Gastroesophageal sphincter (tissue), 4 donors: ENCODE results near the gene CCDC188. TPM values are rescaled to one million over a fixed set of nuclear protein-coding genes. Genes with fewer than 3 reads are reported as not detected.

Experiments
- ATAC-seq: fragments of 150-250 bp; one replicate; pipeline ENCODE4 v1.9.1; 2016; ENCODE audit warnings: mild to moderate bottlenecking, moderate library complexity
- H3K27ac ChIP-seq, 4 donors: fragments of 200-600 bp; sonication (generic) in 3 of 4; 1 replicate in 3 of 4; 2 replicates in 1 of 4; pipeline ENCODE4 v1.5.1; 2016 to 2019
- H3K27me3 ChIP-seq: fragments of 200-600 bp; sonication (generic); one replicate; pipeline ENCODE4 v1.5.1; 2019
- H3K36me3 ChIP-seq, 2 donors: fragments of 200-600 bp; sonication (generic); one replicate each; pipeline ENCODE4 v1.5.1; 2019; ENCODE audit warnings: control low read depth in 1 of 2
- H3K4me1 ChIP-seq, 3 donors: fragments of 200-600 bp; sonication (generic); 1 replicate in 2 of 3; 2 replicates in 1 of 3; pipeline ENCODE4 v1.5.1; 2016 to 2019; ENCODE audit warnings: control low read depth in 2 of 3
- H3K4me3 ChIP-seq, 2 donors: fragments of 200-600 bp; sonication (generic); one replicate each; pipeline ENCODE4 v1.5.1; 2019; ENCODE audit warnings: mild to moderate bottlenecking in 1 of 2, moderate library complexity in 1 of 2
- H3K9me3 ChIP-seq, 3 donors: fragments of 200-600 bp; sonication (generic); one replicate each; pipeline ENCODE4 v1.5.1; 2017 to 2019; ENCODE audit warnings: control low read depth in 2 of 3
- CTCF ChIP-seq, 4 experiments: fragments of 200-600 bp in 2 of 4; fragments of 450-650 bp in 2 of 4; sonication (generic) in 1 of 4; IDR thresholded peaks; one replicate each; pipeline ENCODE4 v1.5.1; 2017 to 2019; ENCODE audit warnings: antibody characterized with exemption in 4 of 4, mild to moderate bottlenecking in 2 of 4, moderate library complexity in 2 of 4
- EP300 ChIP-seq: sonication (generic); formaldehyde crosslinking; IDR thresholded peaks from one replicate; pipeline ENCODE4 v1.6.1; 2017; ENCODE audit warnings: antibody characterized with exemption, mild to moderate bottlenecking
- POLR2A ChIP-seq, 2 donors: fragments of 450-650 bp; IDR thresholded peaks; one replicate each; pipeline ENCODE4 v1.6.1; 2017; ENCODE audit warnings: antibody characterized with exemption in 2 of 2, mild to moderate bottlenecking in 2 of 2, moderate library complexity in 1 of 2
- POLR2AphosphoS5 ChIP-seq: sonication (generic); formaldehyde crosslinking; IDR thresholded peaks from one replicate; pipeline ENCODE4 v1.6.1; 2017; ENCODE audit warnings: antibody characterized with exemption
- WGBS, 2 donors: methylation state at CpG; one replicate each; pipeline ENCODE4 v1.1.5; 2018; ENCODE audit warnings: low coverage in 1 of 2; 5-methylcytosine and 5-hydroxymethylcytosine counted together
- total RNA-seq, 4 donors: library from RNA; depleted of rRNA; stranded (reverse); fragments of >200 nt; gene quantifications; one replicate each; pipeline ENCODE4 v1.1.0, GENCODE V29; 2016

CCDC188 gene
- total RNA-seq, 4 donors from 2014 or later, result not detected

- Histone ChIP-seq H3K27me3 (no peaks in the 10 kb centered on the region), H3K36me3 (peaks cover 0 to 72% of the 10 kb centered on the region in 2 donors), H3K27ac (peak within 1 kb of the TSS; percentile 73 to 90 (median 88)), H3K4me1 (peaks cover 0 to 71% (median 22%) of the 10 kb centered on the region in 3 donors), H3K4me3 (peak within 1 kb of the TSS; percentile 74 to 91), H3K9me3 (no peaks in the 10 kb centered on the region)
- WGBS, 2 donors, result 0% methylated on average over 11 of the region's 88 CpGs; no CpG with 5 or more reads in 1 of the 2 donors
- ATAC-seq, result peak; percentile 95
- TF ChIP-seq CTCF (IDR thresholded peaks at IDR 0.05) (peak in 3 of 4 experiments; percentile 24 to 25 (median 25)), EP300 (no peak), POLR2A (IDR thresholded peaks at IDR 0.05) (peak; percentile 42 to 55), POLR2AphosphoS5 (peak; percentile 75)
Observed at GRCh38 chr22:20116951-20117632, 33.8 kb downstream of the CCDC188 start, which contains the start of gene TRMT2A. Gene TRMT2A, minus strand, starts transcription at chr22:20117226. Its CDS starts 320 bp downstream, at chr22:20116906.

DNA sequence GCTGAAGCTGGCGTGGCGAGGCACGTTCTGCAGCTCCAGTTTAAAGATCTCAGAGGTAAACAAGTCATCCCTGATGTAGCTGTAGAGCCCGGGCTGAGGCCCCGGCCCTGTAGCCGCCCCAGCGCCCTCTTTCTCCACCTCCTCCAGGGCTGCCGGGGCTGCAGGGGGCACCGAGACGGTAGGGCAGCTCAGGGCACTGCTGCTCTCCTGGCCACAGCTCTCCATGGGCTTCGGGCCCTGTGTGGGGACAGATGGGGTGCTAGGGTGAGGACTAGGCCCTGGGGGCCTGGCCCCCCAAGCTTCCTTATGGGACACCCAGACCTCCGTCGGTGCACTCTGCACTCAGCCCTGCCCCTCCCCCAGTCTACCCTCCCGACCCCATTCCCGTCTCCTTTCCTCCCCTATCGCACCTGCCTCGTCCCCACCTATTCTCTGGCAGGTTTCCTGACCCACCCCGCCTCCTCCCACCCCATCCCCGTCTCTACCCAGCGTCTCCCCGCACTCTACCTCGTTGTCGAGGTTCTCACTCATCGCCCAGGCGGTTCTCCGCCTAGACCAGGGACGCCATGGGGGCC, 34.4 kb downstream of the CCDC188 start:
- ATAC-seq, result no peak
- peaks cover 0 to 72% of the 10 kb centered on the region in 2 donors for H3K36me3 ChIP-seq
- H3K9me3 ChIP-seq, result no peaks in the 10 kb centered on the region
- peak overlapping the region; percentile 73 to 90 (median 88) for H3K27ac ChIP-seq
- H3K27me3 ChIP-seq, result no peaks in the 10 kb centered on the region
- no peak for TF ChIP-seq EP300
- TF ChIP-seq POLR2A (IDR thresholded peaks at IDR 0.05), result no peak
- no peak for TF ChIP-seq POLR2AphosphoS5
- no peak for TF ChIP-seq CTCF (IDR thresholded peaks at IDR 0.05)
- 0 to 5% methylated on average over 2 to 13 of the region's 27 CpGs for WGBS, 2 donors
- H3K4me1 ChIP-seq, result peaks cover 0 to 65% (median 22%) of the 10 kb centered on the region in 3 donors
- H3K4me3 ChIP-seq, result peak overlapping the region; percentile 74 to 91

DNA sequence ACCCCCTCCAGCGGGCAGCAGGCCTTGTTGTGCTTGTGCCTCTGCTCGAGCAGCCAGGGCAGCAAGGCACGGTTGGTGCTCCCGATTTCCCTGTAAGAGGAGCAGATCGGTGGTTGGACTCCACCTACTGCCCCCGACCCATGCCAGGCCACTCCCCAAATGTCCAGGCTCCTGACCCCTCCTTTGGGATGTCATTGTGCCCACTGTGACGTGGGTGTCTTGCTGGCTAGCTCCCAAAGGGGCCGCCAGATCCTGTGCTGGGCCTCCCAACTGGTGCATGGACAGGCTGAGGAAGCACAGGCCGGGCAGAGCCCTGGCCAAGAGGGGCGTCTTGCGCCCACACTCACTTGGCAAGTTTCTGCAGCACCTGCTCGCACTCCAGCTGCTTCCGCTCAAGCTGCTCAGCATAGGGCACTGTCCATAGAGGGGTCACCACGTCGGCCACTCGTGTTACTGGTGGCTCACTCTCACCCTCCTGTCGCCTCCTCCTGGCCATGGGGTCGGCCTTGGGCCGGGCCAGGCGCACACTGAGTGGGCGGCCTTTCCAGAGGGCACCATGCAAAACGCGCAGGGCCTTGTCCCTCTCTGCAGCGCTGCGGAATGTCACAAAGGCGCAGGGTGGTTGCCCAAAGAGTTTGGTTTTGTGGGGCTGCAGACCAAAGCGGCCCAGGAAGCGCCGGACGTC, 35.0 kb downstream of the CCDC188 start, which contains the start of gene RANBP1:
RANBP1 (plus strand) TSS at position 414 of the 685 bp plus-strand sequence; CDS start at position 495, 81 bp downstream.
- no peak for ATAC-seq
- Histone ChIP-seq H3K4me3 (peak within 1 kb of the TSS; percentile 74 to 91), H3K27ac (peak within 1 kb of the TSS; percentile 73 to 90 (median 88)), H3K27me3 (no peaks in the 10 kb centered on the region), H3K4me1 (peaks cover 0 to 59% (median 22%) of the 10 kb centered on the region in 3 donors), H3K9me3 (no peaks in the 10 kb centered on the region), H3K36me3 (peaks cover 0 to 72% of the 10 kb centered on the region in 2 donors)
- WGBS, 2 donors, result 63% methylated on average over 7 of the region's 30 CpGs; no CpG with 5 or more reads in 1 of the 2 donors
- no peak for TF ChIP-seq POLR2A (IDR thresholded peaks at IDR 0.05)
- TF ChIP-seq CTCF (IDR thresholded peaks at IDR 0.05), result no peak
- no peak for TF ChIP-seq POLR2AphosphoS5
- TF ChIP-seq EP300, result no peak

DNA sequence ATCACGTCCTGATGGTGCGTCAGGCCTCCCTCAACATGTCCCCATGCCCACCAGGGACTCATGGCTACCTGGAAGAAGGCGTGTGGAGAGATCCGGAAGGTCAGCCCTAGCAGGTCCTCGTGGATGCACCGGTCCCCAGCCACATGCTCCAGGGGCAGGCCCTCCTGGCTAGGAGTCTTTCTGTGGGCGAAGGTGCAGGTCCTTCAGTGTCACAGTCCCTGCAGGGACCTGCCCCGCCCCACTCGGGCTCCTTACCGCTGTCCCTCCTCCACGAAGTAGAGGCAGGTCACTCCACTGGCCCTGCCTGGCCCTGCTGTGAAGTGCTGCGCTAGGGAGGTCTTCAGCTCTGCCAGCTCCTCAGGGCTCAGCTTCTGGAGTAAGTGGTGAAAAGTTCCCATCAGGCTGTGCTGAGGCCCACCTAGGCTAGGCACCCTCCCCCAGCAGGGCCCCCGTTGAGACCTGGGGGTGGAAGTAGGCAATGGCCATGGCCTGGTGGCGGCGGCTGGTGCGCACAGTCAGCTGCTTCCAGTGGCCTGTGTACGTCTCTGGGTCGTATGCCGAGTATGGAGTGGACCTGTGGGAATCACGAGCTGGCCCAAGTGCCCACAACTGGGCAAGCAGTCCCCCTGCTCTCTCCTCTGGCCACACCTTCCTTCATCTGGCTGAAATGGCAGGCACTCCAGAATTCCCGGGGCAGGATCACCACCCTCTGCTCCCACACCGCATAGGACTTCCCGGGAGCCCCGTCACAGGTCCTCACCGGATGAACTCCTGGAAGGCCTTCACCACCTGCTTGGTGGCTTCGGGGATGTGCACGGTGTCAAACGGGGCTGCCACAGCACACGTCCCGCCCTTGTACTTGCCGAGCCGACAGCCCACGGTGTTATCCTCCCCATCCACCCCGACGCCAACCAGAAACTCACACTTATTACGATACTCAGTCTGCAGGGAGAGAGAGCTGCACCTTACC, 36.1 kb downstream of the CCDC188 start:
- TF ChIP-seq CTCF (IDR thresholded peaks at IDR 0.05) (no peak), POLR2AphosphoS5 (no peak)
- no peak overlapping the region for H3K4me3 ChIP-seq
- peaks cover 0 to 48% (median 22%) of the 10 kb centered on the region in 3 donors for H3K4me1 ChIP-seq
- H3K27ac ChIP-seq, result no peak overlapping the region
- peaks cover 0 to 72% of the 10 kb centered on the region in 2 donors for H3K36me3 ChIP-seq
- no peaks in the 10 kb centered on the region for H3K9me3 ChIP-seq
- no peak for ATAC-seq
- no peaks in the 10 kb centered on the region for H3K27me3 ChIP-seq
- 83 to 100% methylated on average over 1 of the region's 36 CpGs for WGBS, 2 donors
